HL-60/S4 (cell line): Measurements from ENCODE around the gene MAGEE2.
"Not testable (repeated sequence)": the region's sequence is repeated elsewhere in the genome, so short reads cannot be mapped to it uniquely, and the experiment has no call there.

ENCODE experiments used
- in situ Hi-C: fragments of 300-500 bp; cut with MboI; formaldehyde crosslinking; loops from 2 replicates; pipeline ENCODE4 v1.14.3; 2022; ENCODE audit warnings: low sequenced_read_pairs

MAGEE2 gene

GRCh38 chrX:75784680-75785491 lies at the start of gene MAGEE2:
MAGEE2 (minus strand) TSS chrX:75785254; CDS start chrX:75785051, 203 bp downstream.
- in situ Hi-C loops: no loop called here

GRCh38 chrX:75786290-75786689 lies 1.2 kb upstream of the MAGEE2 start:
- in situ Hi-C loops: no loop called here

GRCh38 chrX:75781611-75782010 lies 3.4 kb downstream of the MAGEE2 start:
- in situ Hi-C loops: no loop called here

- in situ Hi-C loops: not testable (repeated sequence)
Observed at GRCh38 chrX:75768063-75768462, 17.0 kb downstream of the MAGEE2 start.

GRCh38 chrX:75748431-75748830 lies 36.6 kb downstream of the MAGEE2 start:
- in situ Hi-C loops: no loop called here

GRCh38 chrX:75746891-75747639 lies 38.0 kb downstream of the MAGEE2 start:
- in situ Hi-C loops: no loop called here
